Measurements from ENCODE around the gene ACIN1. TPM values are rescaled to one million over a fixed set of nuclear protein-coding genes. Genes with fewer than 3 reads are reported as not detected.

The ACIN1 gene
- total RNA-seq, 1 experiment from 2014 or later = 333 TPM

GRCh38 chr14:23063601-23064000 is 31.3 kb downstream of the ACIN1 start:
- no peak overlapping the region for H3K56ac ChIP-seq (ENCODE audit: insufficient read length, low read depth, low read length)
- no peak overlapping the region for H3K23ac ChIP-seq (ENCODE audit: insufficient read length, low read depth, low read length)
- Mint-ChIP-seq H3K27ac (peak overlapping the region in 2 of 3 experiments; percentile 9 to 12; a peak in 2 of 7 replicates), H3K4me3 (no peak overlapping the region), H3K27me3 (ENCODE audit: low read depth) (peaks cover 1% of the 10 kb centered on the region), H3K9me3 (no peaks in the 10 kb centered on the region), H3K36me3 (ENCODE audit: insufficient read depth in 1 of 3, low read depth in 3 of 3) (peaks cover 66 to 100% (median 91%) of the 10 kb centered on the region in 3 experiments), H3K4me1 (peaks cover 6 to 19% of the 10 kb centered on the region in 2 experiments)
- H3K9me3 ChIP-seq (ENCODE audit: control insufficient read depth, low read depth, low read length) = no peaks in the 10 kb centered on the region
- no peak overlapping the region for H3K18ac ChIP-seq (ENCODE audit: insufficient read length, low read depth, low read length)
- no peak overlapping the region for H2BK15ac ChIP-seq (ENCODE audit: low read depth, low read length)
- H4K5ac ChIP-seq (ENCODE audit: insufficient read length, low read depth, low read length) = no peak overlapping the region
- no peak for DNase-seq
- no peak overlapping the region for H2BK120ac ChIP-seq (ENCODE audit: low read depth, low read length, poor library complexity, severe bottlenecking)
- H3K27me3 ChIP-seq (ENCODE audit: insufficient read depth, low read length) = no peaks in the 10 kb centered on the region
- H3K14ac ChIP-seq (ENCODE audit: insufficient read depth, low read length) = no peak overlapping the region
- WGBS (ENCODE audit: extremely low coverage, insufficient read length, low lambda C conversion rate) = no CpG with 5 or more reads among the region's 5 CpGs
- TF ChIP-seq CTCF (conservative IDR thresholded peaks at IDR 0.05) = no peak
- H4K20me1 ChIP-seq (ENCODE audit: control insufficient read depth, insufficient read depth, insufficient read length) = no peaks in the 10 kb centered on the region
- H2BK5ac ChIP-seq (ENCODE audit: insufficient read length, low read length) = no peak overlapping the region
- H4K8ac ChIP-seq (replicated peaks; ENCODE audit: insufficient read length, low read depth, low read length) = no peak overlapping the region
- H3K4ac ChIP-seq (ENCODE audit: low read depth, low read length) = no peak overlapping the region
- no peak overlapping the region for H2BK12ac ChIP-seq (ENCODE audit: insufficient read length, low read depth, low read length)
- no peak overlapping the region for H3T11ph ChIP-seq (ENCODE audit: low read length)
- H3K23me2 ChIP-seq (ENCODE audit: insufficient read length, low read depth, low read length, poor library complexity, severe bottlenecking) = no peaks in the 10 kb centered on the region
- no peak overlapping the region for H3K27ac ChIP-seq (ENCODE audit: insufficient read length, low read depth, low read length)
- no peak overlapping the region for H2BK20ac ChIP-seq (ENCODE audit: low read depth, low read length, poor library complexity, severe bottlenecking)
- no peak overlapping the region for H4K91ac ChIP-seq (ENCODE audit: insufficient read length, low read depth, low read length)
- no peak overlapping the region for H2AK5ac ChIP-seq (ENCODE audit: insufficient read length, low read length)
- H3K4me2 ChIP-seq (ENCODE audit: insufficient read depth, insufficient read length, low read length) = no peak overlapping the region
- H3K79me1 ChIP-seq (ENCODE audit: insufficient read depth, low read depth, low read length, poor library complexity, severe bottlenecking) = peaks cover 17% of the 10 kb centered on the region
- no peak overlapping the region for H3K9ac ChIP-seq (ENCODE audit: extremely low read depth, insufficient read length, low read length)
- H3K4me1 ChIP-seq (ENCODE audit: insufficient read depth, low read length) = no peaks in the 10 kb centered on the region
- no peak overlapping the region for H2AFZ ChIP-seq (ENCODE audit: low read length)
- H3K79me2 ChIP-seq (ENCODE audit: insufficient read depth, low read length) = no peaks in the 10 kb centered on the region
